Measurements from ENCODE around the gene AKR1E2.

The AKR1E2 gene

DNA sequence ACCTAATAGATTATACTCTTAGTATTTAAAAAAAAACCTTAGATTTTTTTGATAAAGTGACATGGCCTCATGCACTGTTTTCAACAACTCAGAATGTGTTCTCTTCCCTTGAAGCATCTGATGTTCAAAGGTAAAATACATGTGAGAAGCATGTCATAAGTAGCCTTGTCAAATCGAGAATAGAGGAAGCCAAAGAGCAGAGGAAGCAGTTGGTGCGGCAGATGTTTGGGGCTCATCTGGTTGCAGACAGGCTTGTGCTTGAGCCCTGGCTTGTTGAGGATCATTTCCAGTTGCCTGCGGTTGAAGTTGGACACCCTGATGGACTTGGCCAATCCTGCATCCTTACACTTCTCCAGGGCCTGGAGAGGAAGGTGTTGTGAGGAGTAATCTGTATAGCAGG lies 59.2 kb downstream of the AKR1E2 start:
- TF ChIP-seq, protein P1, sequence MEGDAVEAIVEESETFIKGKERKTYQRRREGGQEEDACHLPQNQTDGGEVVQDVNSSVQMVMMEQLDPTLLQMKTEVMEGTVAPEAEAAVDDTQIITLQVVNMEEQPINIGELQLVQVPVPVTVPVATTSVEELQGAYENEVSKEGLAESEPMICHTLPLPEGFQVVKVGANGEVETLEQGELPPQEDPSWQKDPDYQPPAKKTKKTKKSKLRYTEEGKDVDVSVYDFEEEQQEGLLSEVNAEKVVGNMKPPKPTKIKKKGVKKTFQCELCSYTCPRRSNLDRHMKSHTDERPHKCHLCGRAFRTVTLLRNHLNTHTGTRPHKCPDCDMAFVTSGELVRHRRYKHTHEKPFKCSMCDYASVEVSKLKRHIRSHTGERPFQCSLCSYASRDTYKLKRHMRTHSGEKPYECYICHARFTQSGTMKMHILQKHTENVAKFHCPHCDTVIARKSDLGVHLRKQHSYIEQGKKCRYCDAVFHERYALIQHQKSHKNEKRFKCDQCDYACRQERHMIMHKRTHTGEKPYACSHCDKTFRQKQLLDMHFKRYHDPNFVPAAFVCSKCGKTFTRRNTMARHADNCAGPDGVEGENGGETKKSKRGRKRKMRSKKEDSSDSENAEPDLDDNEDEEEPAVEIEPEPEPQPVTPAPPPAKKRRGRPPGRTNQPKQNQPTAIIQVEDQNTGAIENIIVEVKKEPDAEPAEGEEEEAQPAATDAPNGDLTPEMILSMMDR (conservative IDR thresholded peaks at IDR 0.05; ENCODE audit: low read depth, low read length), result no peak
- H3K4me3 ChIP-seq (ENCODE audit: low read length), result no peak overlapping the region
- DNase-seq (ENCODE audit: low read depth), result no peak

- TF ChIP-seq, protein P1 (conservative IDR thresholded peaks at IDR 0.05; ENCODE audit: low read depth, low read length), result no peak
- no peak overlapping the region for H3K4me3 ChIP-seq (ENCODE audit: low read length)
- no peak for DNase-seq (ENCODE audit: low read depth)
These were observed 61.5 kb downstream of the AKR1E2 start for GRCh38 chr10:4887501-4887900.

- no peak overlapping the region for H3K4me3 ChIP-seq (ENCODE audit: low read length)
- no peak for DNase-seq (ENCODE audit: low read depth)
- TF ChIP-seq, protein P1 (conservative IDR thresholded peaks at IDR 0.05; ENCODE audit: low read depth, low read length), result no peak
These were observed 62.2 kb downstream of the AKR1E2 start for GRCh38 chr10:4888236-4888635.

- TF ChIP-seq, protein P1 (conservative IDR thresholded peaks at IDR 0.05; ENCODE audit: low read depth, low read length), result no peak
- no peak overlapping the region for H3K4me3 ChIP-seq (ENCODE audit: low read length)
- DNase-seq (ENCODE audit: low read depth), result no peak
These were observed 64.0 kb downstream of the AKR1E2 start for GRCh38 chr10:4889959-4890358.

DNA sequence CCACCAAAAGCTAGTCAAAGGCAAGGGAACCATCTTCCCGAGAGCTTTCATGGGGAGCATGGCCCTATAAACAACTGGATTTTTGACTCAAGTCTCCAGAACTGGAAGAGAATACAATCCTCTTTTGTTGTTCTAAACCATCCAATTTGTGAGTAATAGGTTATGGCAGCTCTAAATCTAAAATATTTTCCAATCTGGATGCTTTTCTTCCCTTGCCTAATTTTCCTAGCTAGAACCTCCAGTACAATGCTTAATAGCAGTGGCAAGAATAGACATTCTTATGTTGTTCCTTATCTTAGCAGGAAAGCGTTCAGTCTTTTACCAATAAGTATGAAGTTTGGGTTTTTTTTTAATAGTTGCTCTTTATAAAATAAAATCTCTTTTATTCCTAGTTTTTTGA lies 66.7 kb downstream of the AKR1E2 start:
- no peak for DNase-seq (ENCODE audit: low read depth)
- TF ChIP-seq, protein P1 (conservative IDR thresholded peaks at IDR 0.05; ENCODE audit: low read depth, low read length), result no peak

GRCh38 chr10:4894335-4894734 lies 68.3 kb downstream of the AKR1E2 start:
- DNase-seq (ENCODE audit: low read depth), result no peak
- H3K4me3 ChIP-seq (ENCODE audit: low read length), result no peak overlapping the region
- TF ChIP-seq, protein P1 (conservative IDR thresholded peaks at IDR 0.05; ENCODE audit: low read depth, low read length), result no peak

More for the DNA sequence above, 66.7 kb downstream of the AKR1E2 start:
- H3K4me3 ChIP-seq (ENCODE audit: low read length), result no peak overlapping the region
